Keratinocyte (primary cell): Measurements from ENCODE around the gene RABGGTA. TPM values are rescaled to one million over a fixed set of nuclear protein-coding genes. Genes with fewer than 3 reads are reported as not detected.

Experiments used
- DNase-seq: peaks from one replicate; pipeline ENCODE4 v3.0.0-alpha.2; 2011; ENCODE audit warnings: low read depth, missing footprints, low spot score
- FAIRE-seq: peaks from 2 replicates; lab custom pipeline; 2011; peaks lifted over from hg19 to GRCh38; lab: Jason Lieb, UNC
- H2AFZ ChIP-seq: 2 replicates; pipeline ENCODE4 v1.6.0; 2012; ENCODE audit warnings: low read length, control low read depth, inconsistent platforms; ENCODE audit not compliant: control insufficient read depth
- H3K27ac ChIP-seq: 2 replicates; pipeline ENCODE4 v1.5.1; 2011; ENCODE audit warnings: low read length; ENCODE audit not compliant: control insufficient read depth, insufficient read depth
- H3K27me3 ChIP-seq: 3 replicates; pipeline ENCODE4 v1.6.0; 2011; ENCODE audit warnings: low read length; ENCODE audit not compliant: control insufficient read depth, insufficient read depth; ENCODE audit errors: extremely low read depth
- H3K36me3 ChIP-seq, 2 experiments: 2 replicates in 1 of 2; 3 replicates in 1 of 2; pipeline ENCODE4 v1.5.1; 2011; ENCODE audit warnings: low read length in 2 of 2, mild to moderate bottlenecking in 1 of 2; ENCODE audit not compliant: control insufficient read depth in 2 of 2, insufficient read depth in 2 of 2; ENCODE audit errors: extremely low read depth in 1 of 2
- H3K4me1 ChIP-seq: 3 replicates; pipeline ENCODE4 v1.5.1; 2011; ENCODE audit warnings: low read length; ENCODE audit not compliant: control insufficient read depth, insufficient read depth; ENCODE audit errors: extremely low read depth
- H3K4me2 ChIP-seq: 3 replicates; pipeline ENCODE4 v1.6.0; 2011; ENCODE audit warnings: low read depth, low read length; ENCODE audit not compliant: control insufficient read depth, insufficient read depth; ENCODE audit errors: extremely low read depth
- H3K4me3 ChIP-seq, 3 experiments: fragments of 200-600 bp in 1 of 3; sonication (generic) in 1 of 3; 2 replicates in 2 of 3; 3 replicates in 1 of 3; pipeline ENCODE4 v1.5.1; 2011 to 2016; ENCODE audit warnings: low read length in 3 of 3, mild to moderate bottlenecking in 3 of 3, control low read depth in 2 of 3, inconsistent platforms in 1 of 3, low read depth in 1 of 3, mixed read lengths in 1 of 3, mixed run types in 1 of 3, moderate library complexity in 1 of 3; ENCODE audit not compliant: control insufficient read depth in 2 of 3, insufficient read depth in 2 of 3; ENCODE audit errors: extremely low read depth in 1 of 3
- H3K79me2 ChIP-seq: 2 replicates; pipeline ENCODE4 v1.6.0; 2012; ENCODE audit warnings: low read length; ENCODE audit not compliant: control insufficient read depth, insufficient read depth
- H3K9ac ChIP-seq: 3 replicates; pipeline ENCODE4 v1.6.0; 2011; ENCODE audit warnings: low read length; ENCODE audit not compliant: control insufficient read depth, insufficient read depth; ENCODE audit errors: extremely low read depth
- H3K9me1 ChIP-seq: 3 replicates; pipeline ENCODE4 v1.6.0; 2011; ENCODE audit warnings: low read length; ENCODE audit not compliant: control insufficient read depth, insufficient read depth; ENCODE audit errors: extremely low read depth
- H3K9me3 ChIP-seq: 2 replicates; pipeline ENCODE4 v1.5.1; 2012; ENCODE audit warnings: low read depth, low read length; ENCODE audit not compliant: control insufficient read depth
- H4K20me1 ChIP-seq: 3 replicates; pipeline ENCODE4 v1.6.0; 2011; ENCODE audit warnings: low read length; ENCODE audit not compliant: control insufficient read depth, insufficient read depth; ENCODE audit errors: extremely low read depth
- CTCF ChIP-seq, 3 experiments: IDR thresholded peaks in 1 of 3; conservative IDR thresholded peaks in 1 of 3; optimal IDR thresholded peaks in 1 of 3; 2 replicates in 2 of 3; 3 replicates in 1 of 3; pipeline versions ENCODE3 to v1.5.1; 2011; ENCODE audit warnings: low read length in 3 of 3, mild to moderate bottlenecking in 3 of 3, moderate library complexity in 2 of 3, control low read depth in 1 of 3, inconsistent platforms in 1 of 3; ENCODE audit not compliant: insufficient read depth in 2 of 3; ENCODE audit errors: extremely low read depth in 1 of 3
- EZH2 ChIP-seq: IDR thresholded peaks from one replicate; pipeline ENCODE4 v1.6.1; 2012; ENCODE audit warnings: inconsistent platforms, mild to moderate bottlenecking, low read length, moderate library complexity
- dilution Hi-C: fragments of 300-500 bp; cut with MboI; formaldehyde crosslinking; loops from one replicate; pipeline ENCODE4 v1.7.0; 2020; ENCODE audit warnings: low sequenced_read_pairs; ENCODE audit not compliant: extremely low pct_ligation_motif_present
- polyA plus RNA-seq, 5 experiments: library from polyadenylated mRNA; depleted of rRNA in 3 of 5; stranded (reverse) in 3 of 5; stranded (forward) in 1 of 5; unstranded in 1 of 5; fragments of >200 nt; gene quantifications; 1 replicate in 1 of 5; 2 replicates in 3 of 5; 3 replicates in 1 of 5; pipeline versions ENCODE4 v1.2.1 to v1.2.3, GENCODE V29; 2011 to 2012; ENCODE audit warnings: missing spikeins in 2 of 5, low read depth in 1 of 5, low replicate concordance in 1 of 5

Gene RABGGTA
- polyA plus RNA-seq, 1 donor (not counting 4 experiments of a cell fraction or from before 2014, with no cell fraction given), result 29.0 TPM

DNA sequence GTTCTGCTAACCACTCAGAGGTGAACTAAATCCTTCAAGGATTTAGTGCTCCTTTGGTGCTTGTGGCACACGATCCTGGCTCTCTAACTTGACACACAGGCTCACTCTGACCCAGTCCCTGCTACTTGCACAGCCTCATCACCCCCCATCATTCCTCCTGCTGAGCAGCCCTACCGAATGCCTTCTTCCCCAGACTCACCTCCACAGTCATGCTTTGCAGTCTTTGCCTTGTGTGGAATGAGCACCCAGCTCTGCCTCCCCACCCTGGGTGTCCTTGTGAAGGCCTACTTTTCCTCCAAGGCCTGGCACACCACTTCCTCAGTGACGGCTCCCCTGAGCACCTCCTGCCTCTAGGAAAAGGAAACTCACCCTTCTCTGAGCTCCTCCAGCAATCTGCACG lies 21.0 kb downstream of the RABGGTA start:
- H3K36me3 ChIP-seq, result peaks cover 13 to 28% of the 10 kb centered on the region in 2 experiments

DNA sequence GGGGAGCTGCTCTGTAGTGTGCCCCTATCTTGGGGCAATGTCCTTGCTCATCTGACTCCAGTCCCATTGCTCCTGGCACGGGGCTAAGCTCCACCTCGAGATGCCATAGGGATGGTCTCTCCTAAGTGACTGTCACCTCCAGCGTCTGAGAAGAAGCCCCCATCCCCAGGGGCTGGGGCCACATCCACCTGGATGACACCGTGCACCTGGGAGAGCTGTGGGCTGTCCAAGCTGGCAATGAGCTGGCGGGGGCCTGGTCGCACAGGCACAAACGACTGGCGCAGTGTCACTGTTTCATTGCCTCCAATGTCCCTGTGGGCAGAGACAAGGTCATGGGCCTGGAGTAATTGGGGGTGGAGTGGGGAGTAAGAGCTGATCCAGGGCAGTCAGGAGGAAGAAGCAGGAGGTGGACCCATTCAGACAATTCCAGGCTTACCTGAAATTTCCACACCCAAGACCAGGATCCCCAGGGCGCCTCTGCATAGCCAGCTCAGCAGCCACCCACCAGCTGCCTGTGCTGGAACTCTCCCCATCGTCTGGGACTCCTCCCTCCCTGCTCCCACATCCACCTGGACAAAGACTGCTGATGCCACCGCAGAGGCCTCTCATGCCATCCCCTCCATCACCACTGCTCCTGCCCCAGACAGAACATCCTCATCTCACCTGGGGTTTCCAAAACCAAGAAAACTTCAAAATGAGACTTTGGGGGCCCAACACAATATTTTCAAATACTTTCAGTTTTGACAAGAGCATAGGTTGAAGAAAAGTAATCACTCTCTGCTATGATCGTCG lies 22.0 kb downstream of the RABGGTA start:
- Histone ChIP-seq H2AFZ (no peak overlapping the region), H4K20me1 (no peaks in the 10 kb centered on the region), H3K79me2 (no peaks in the 10 kb centered on the region), H3K9me3 (no peaks in the 10 kb centered on the region), H3K9me1 (no peaks in the 10 kb centered on the region), H3K9ac (no peak overlapping the region), H3K4me3 (no peak overlapping the region), H3K4me2 (no peak overlapping the region), H3K36me3 (peaks cover 4 to 21% of the 10 kb centered on the region in 2 experiments), H3K4me1 (no peaks in the 10 kb centered on the region), H3K27me3 (no peaks in the 10 kb centered on the region), H3K27ac (no peak overlapping the region)
- TF ChIP-seq EZH2 (no peak), CTCF (optimal IDR thresholded peaks at IDR 0.05 in 1 of 3, IDR thresholded peaks at IDR 0.05 in 1 of 3, conservative IDR thresholded peaks at IDR 0.05 in 1 of 3; ENCODE audit: extremely low read depth in 1 of 3, insufficient read depth in 2 of 3, low read length in 3 of 3) (no peak)
- DNase-seq, result no peak
- dilution Hi-C loops, result no loop called here
- no peak for FAIRE-seq

More for the DNA sequence above, 21.0 kb downstream of the RABGGTA start:
- no peak for DNase-seq
- no peak overlapping the region for H3K27ac ChIP-seq
- H3K4me2 ChIP-seq, result no peak overlapping the region
- no peak overlapping the region for H2AFZ ChIP-seq
- no peaks in the 10 kb centered on the region for H4K20me1 ChIP-seq
- no peaks in the 10 kb centered on the region for H3K27me3 ChIP-seq
- no peak for FAIRE-seq
- no peaks in the 10 kb centered on the region for H3K4me1 ChIP-seq
- H3K9ac ChIP-seq, result no peak overlapping the region
- H3K9me3 ChIP-seq, result no peaks in the 10 kb centered on the region
- no peaks in the 10 kb centered on the region for H3K9me1 ChIP-seq
- TF ChIP-seq CTCF (optimal IDR thresholded peaks at IDR 0.05 in 1 of 3, IDR thresholded peaks at IDR 0.05 in 1 of 3, conservative IDR thresholded peaks at IDR 0.05 in 1 of 3; ENCODE audit: extremely low read depth in 1 of 3, insufficient read depth in 2 of 3, low read length in 3 of 3) (no peak), EZH2 (no peak)
- no peaks in the 10 kb centered on the region for H3K79me2 ChIP-seq
- dilution Hi-C loops, result no loop called here
- no peak overlapping the region for H3K4me3 ChIP-seq
